Measurements from ENCODE around the gene TXNRD3.
"Not testable (repeated sequence)": the region's sequence is repeated elsewhere in the genome, so short reads cannot be mapped to it uniquely, and the experiment has no call there.

The TXNRD3 gene

GRCh38 chr3:126655887-126656286, 963 bp upstream of the TXNRD3 start:
- DNase-seq (ENCODE audit: extremely low read depth in 1 of 2, low read depth in 1 of 2): no peak

- DNase-seq (ENCODE audit: extremely low read depth in 1 of 2, low read depth in 1 of 2): no peak
Observed at GRCh38 chr3:126649556-126650092, 5.3 kb downstream of the TXNRD3 start.

GRCh38 chr3:126646674-126647073, 8.2 kb downstream of the TXNRD3 start:
- DNase-seq (ENCODE audit: extremely low read depth in 1 of 2, low read depth in 1 of 2): no peak

GRCh38 chr3:126644615-126645014, 10.3 kb downstream of the TXNRD3 start:
- DNase-seq (ENCODE audit: extremely low read depth in 1 of 2, low read depth in 1 of 2): no peak

- no peak for DNase-seq (ENCODE audit: extremely low read depth in 1 of 2, low read depth in 1 of 2)
Observed at GRCh38 chr3:126638790-126639189, 16.1 kb downstream of the TXNRD3 start.

GRCh38 chr3:126636436-126636835, 18.5 kb downstream of the TXNRD3 start:
- no peak for DNase-seq (ENCODE audit: extremely low read depth in 1 of 2, low read depth in 1 of 2)

DNA sequence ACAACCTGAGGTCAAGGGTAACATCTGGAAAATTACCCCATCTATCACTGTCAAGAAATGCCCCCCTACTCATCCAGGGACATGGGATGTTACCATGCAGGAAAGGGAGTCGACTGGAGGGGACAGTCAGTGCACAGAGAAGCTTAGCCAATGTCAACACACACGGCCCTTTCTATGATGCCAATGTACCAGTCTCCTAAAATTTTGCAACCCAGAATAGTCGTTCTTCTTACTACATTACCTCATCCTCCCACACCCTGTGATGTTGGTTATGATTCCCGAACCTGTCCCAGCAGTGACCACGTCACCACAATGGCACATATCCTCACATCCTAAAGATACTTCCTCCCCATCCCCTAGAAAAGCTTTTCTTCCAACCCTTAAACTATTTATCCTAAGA, 20.1 kb downstream of the TXNRD3 start:
- DNase-seq (ENCODE audit: extremely low read depth in 1 of 2, low read depth in 1 of 2): no peak

DNA sequence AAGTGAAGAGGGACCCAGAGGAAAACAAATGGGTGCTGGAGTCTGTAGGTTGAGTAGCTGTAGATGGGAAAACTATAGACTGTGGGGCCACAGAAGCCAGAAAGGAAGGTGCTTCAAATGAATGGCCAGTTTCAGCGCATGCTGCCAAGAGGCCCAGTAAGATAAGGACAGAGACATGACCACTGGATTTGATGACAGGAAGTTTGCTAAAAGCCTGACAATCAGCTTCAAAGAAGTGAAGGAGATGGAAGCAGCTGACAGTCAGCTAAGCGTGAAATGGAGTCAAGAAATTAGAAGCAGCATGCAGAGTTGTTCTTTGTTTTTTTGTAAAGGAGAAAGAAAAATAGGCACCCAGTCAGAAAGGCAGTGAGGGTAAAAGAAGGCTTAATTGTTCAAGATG, 24.9 kb downstream of the TXNRD3 start:
- no peak for DNase-seq (ENCODE audit: extremely low read depth in 1 of 2, low read depth in 1 of 2)

DNA sequence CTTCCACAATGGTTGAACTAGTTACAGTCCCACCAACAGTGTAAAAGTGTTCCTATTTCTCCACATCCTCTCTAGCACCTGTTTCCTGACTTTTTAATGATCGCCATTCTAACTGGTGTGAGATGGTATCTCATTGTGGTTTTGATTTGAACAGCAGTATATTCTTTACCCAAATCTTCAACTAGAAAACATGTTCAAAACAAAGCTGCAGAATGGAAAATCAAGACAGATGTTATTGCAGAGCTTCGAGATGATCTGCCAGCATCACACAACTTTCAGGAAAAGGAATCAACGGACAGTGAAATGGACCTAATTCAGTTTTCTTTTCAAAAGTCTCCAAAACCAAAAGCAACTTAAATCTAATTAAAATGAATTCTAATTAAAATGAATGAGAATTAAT, 29.2 kb downstream of the TXNRD3 start:
- DNase-seq (ENCODE audit: extremely low read depth in 1 of 2, low read depth in 1 of 2): not testable (repeated sequence)

DNA sequence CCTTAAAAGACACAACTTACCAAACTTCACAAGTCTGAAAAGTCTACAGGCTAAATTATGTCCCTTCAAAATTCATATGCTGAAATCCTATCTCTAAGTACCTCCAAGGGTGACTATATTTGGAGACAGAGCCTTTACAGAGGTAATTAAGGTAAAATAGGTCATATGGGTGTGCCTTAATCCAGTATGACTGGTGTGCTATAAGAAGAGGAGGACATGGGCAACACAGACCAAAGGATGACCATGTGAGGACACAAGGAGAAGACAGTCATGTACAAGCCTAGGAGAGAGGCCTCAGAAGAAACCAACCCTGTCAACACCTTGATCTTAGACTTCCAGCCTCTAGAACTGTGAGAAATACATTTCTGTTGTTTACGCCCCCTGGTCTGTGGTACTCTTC, 32.2 kb downstream of the TXNRD3 start:
- DNase-seq (ENCODE audit: extremely low read depth in 1 of 2, low read depth in 1 of 2): no peak

DNA sequence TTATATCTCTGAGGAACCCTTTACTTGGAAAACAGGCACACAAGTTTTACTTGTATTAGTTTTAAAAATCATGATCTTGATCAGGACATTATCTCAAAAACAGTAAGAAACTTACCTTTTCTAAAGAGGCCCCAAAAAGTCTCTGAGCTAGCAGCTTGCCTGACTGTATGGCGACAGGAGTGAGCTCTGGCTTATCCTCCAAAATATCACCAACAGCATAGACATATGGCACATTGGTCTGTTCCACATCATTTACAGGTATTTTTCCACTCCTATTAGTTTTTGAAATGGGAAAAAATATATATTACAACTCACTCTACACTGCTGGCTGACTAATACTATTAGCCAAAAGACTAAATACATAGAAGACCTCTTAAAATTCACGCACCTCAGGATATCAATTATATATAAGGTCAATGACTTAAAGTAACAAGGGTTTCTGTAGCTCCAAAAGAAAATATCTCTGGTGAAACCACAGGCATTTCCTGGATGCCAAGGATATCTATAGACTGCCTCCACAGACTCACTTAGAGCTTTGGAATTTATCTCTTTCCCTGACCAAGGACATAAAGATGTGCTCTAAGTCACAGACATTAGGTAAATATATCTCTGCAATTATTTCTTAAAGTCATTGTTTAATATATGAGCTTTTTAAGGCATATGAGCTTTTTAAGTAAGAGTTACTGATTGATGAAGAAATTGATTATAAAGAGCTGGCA, 33.1 kb downstream of the TXNRD3 start:
- no peak for DNase-seq (ENCODE audit: extremely low read depth in 1 of 2, low read depth in 1 of 2)

- no peak for DNase-seq (ENCODE audit: extremely low read depth in 1 of 2, low read depth in 1 of 2)
Observed at GRCh38 chr3:126621171-126621570, 33.8 kb downstream of the TXNRD3 start.

DNA sequence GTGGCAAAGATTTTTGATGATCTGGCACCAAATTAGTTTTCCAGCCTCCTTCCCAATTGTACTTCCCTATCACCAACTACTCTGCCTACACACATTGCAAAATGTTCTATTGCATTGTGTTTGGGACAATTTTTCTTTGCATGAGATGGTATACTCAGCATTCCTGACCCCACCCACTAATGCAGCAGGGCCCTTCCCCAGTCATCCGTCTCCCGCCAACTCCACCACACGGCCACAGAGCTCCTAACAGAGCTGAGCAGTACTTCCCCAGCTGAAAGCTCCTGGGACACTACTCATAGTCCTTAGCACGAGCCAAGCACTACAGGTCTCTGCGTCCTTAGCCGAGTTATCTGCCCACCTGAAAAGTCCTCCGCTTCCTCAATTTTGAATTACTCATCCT, 34.2 kb downstream of the TXNRD3 start:
- DNase-seq (ENCODE audit: extremely low read depth in 1 of 2, low read depth in 1 of 2): no peak

GRCh38 chr3:126618760-126619159, 36.2 kb downstream of the TXNRD3 start:
- no peak for DNase-seq (ENCODE audit: extremely low read depth in 1 of 2, low read depth in 1 of 2)

DNA sequence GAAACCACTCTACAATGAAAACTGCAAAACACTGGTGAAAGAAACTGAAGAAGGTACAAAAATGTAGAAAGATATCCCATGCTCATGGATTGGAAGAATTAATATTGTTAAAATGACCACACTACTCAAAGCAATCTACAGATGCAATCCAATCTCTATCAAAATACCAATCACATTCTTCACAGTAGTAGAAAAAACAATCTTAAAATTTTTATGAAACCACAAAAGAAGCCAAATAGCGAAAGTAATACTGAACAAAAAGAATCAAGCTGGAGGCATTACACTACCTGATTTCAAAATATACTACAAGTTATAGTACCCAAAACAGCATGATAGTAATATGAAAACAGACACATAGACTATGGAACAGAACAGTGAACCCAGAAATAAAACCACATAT, 36.9 kb downstream of the TXNRD3 start:
- no peak for DNase-seq (ENCODE audit: extremely low read depth in 1 of 2, low read depth in 1 of 2)

- no peak for DNase-seq (ENCODE audit: extremely low read depth in 1 of 2, low read depth in 1 of 2)
Observed at GRCh38 chr3:126617571-126617970, 37.4 kb downstream of the TXNRD3 start.

DNA sequence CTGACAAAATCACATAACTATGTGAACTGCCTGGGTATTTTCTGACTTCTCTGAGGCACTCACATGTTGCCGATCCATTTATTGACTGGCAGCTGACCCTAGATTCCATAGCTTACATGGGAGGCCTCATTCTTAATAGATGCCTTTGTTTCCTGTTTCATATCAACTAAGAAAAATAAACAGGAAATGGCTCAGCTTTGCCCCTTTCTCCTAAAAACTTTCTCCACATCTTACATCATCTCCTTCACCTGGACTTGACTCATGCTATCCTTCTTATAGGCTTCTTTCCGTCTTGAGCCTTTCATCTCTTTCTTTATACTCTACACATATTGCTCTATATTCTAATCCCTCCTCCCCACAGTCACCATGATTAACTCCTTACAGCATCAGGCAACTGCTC, 38.0 kb downstream of the TXNRD3 start:
- no peak for DNase-seq (ENCODE audit: extremely low read depth in 1 of 2, low read depth in 1 of 2)

DNA sequence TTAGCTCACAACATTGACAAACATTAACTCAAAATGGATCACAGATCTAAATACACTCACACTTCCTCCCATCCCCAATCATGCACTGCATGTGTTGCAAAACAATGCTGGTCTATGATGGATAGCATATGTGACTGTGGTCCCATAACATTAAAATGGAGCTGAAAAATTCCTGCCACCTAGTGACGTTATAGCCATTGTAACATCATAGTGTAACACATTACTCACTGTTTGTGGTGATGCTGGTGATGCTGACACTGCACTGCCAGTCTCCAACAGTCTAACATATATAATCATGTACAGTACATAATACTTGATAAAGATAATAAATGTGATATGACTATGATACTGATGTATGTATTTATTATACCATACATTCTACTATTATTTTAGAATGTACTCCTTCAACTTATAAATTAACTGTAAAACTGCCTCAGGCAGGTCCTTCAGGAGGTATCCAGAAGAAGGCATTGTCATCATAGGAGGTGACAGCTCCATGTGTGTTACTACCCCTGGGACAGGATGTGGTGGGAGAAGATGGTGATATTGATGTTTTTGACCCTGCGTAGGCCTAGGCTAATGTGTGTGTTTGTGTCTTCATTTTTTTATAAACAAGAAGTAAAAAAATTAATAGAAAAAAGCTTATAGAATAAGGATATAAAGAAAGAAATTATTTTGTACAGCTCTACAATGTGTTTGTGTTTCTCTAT, 41.3 kb downstream of the TXNRD3 start:
- DNase-seq (ENCODE audit: extremely low read depth in 1 of 2, low read depth in 1 of 2): no peak

DNA sequence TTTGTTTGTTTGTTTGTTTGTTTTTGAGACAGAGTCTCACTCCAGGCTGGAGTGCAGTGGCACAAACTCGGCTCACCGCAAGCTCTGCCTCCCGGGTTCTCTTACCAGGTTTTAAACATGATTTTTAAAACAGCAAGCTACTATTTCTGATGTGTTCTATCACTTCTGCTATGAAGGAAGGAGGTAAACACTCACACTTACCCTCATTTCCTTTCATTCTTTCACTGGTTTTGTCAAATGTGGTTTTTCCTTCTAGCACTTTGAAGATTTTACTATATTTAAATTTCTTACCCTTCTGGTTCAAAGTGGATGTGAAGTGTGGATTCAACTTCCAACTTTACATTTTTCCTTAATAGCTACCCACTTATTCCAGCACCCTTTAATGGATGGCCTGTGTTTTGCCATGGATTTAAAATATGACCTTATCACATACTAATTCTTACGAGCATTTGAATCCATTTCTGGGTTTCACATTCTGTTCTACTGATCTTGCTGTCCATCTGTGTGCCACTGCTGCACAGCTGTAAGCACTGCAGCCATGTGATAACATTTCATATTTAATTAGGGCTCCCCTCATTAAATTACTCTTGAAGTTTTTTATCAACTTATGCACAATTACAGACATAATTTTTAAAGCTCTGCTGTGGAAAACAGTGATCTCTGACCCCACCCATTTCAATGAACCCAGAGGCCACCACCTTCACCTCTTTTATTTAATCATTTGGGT, 42.3 kb downstream of the TXNRD3 start:
- DNase-seq (ENCODE audit: extremely low read depth in 1 of 2, low read depth in 1 of 2): no peak

GRCh38 chr3:126609909-126610308, 45.0 kb downstream of the TXNRD3 start:
- no peak for DNase-seq (ENCODE audit: extremely low read depth in 1 of 2, low read depth in 1 of 2)

GRCh38 chr3:126607214-126607908, 47.6 kb downstream of the TXNRD3 start:
- DNase-seq (ENCODE audit: extremely low read depth in 1 of 2, low read depth in 1 of 2): peak; percentile 1 to 25

Data from stimulated activated CD8-positive, alpha-beta memory T cell treated with anti-CD3 and anti-CD28 coated beads, Interleukin-7, amount 100 ng/mL, for 48 hours (primary cell).